SK-N-SH (cell line): ENCODE data around the gene OPTC.

Source experiments
- CTCF ChIP-seq: fragments of 200-600 bp; sonication (generic); IDR thresholded peaks from 2 replicates; pipeline ENCODE4 v1.6.1; 2017; ENCODE audit warnings: antibody characterized with exemption, mild to moderate bottlenecking, moderate library complexity
- NFIC ChIP-seq: IDR thresholded peaks from 2 replicates; pipeline ENCODE4 v1.4.0; 2012; ENCODE audit warnings: borderline replicate concordance
- POLR2AphosphoS5 ChIP-seq: IDR thresholded peaks from 2 replicates; pipeline ENCODE4 v1.6.1; 2012; ENCODE audit warnings: low read depth, low read length
- RAD21 ChIP-seq: IDR thresholded peaks from 2 replicates; pipeline ENCODE4 v1.6.1; 2012; ENCODE audit warnings: mild to moderate bottlenecking, low read length
- RCOR1 ChIP-seq: fragments of 150-350 bp; IDR thresholded peaks from 2 replicates; pipeline ENCODE4 v1.6.1; 2017; ENCODE audit warnings: antibody characterized with exemption, low read length
- TEAD4 ChIP-seq: IDR thresholded peaks from 2 replicates; pipeline ENCODE4 v1.4.0; 2012; ENCODE audit warnings: mild to moderate bottlenecking, borderline replicate concordance; ENCODE audit not compliant: insufficient read depth
- USF2 ChIP-seq: fragments of 150-350 bp; IDR thresholded peaks from 2 replicates; pipeline ENCODE4 v1.6.1; 2017; ENCODE audit warnings: antibody characterized with exemption, low read length, low read depth, borderline replicate concordance
- YY1 ChIP-seq: IDR thresholded peaks from 2 replicates; pipeline ENCODE4 v1.4.0; 2012; ENCODE audit warnings: low read depth, mild to moderate bottlenecking

DNA sequence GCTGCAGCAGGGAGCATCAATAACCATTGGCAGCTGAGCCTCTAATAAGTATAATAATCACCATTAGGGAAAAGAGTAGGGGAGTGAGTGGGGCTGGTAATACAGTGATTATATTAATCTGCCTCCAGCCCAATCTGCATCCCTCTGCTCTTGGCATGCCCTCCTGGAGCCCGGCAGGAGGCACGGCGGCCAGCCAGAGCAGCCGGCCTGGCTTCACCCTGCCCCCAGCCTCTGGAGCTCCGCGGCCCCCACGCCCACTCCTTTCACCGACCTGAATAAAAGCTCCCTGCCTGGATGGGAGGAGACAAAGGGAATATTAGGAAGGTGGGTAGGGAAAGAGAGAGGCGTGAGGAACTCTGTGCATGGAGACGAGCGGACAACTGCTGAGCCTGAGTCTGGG, 28.3 kb downstream of the OPTC start:
- TF ChIP-seq CTCF (no peak), TEAD4 (no peak), YY1 (no peak), RCOR1 (no peak), POLR2AphosphoS5 (no peak), RAD21 (no peak), USF2 (no peak), NFIC (no peak)
